ENCODE results near the gene STK25. TPM values are rescaled to one million over a fixed set of nuclear protein-coding genes. Genes with fewer than 3 reads are reported as not detected.

Gene STK25
- total RNA-seq, 1 experiment from 2014 or later: 171 TPM

DNA sequence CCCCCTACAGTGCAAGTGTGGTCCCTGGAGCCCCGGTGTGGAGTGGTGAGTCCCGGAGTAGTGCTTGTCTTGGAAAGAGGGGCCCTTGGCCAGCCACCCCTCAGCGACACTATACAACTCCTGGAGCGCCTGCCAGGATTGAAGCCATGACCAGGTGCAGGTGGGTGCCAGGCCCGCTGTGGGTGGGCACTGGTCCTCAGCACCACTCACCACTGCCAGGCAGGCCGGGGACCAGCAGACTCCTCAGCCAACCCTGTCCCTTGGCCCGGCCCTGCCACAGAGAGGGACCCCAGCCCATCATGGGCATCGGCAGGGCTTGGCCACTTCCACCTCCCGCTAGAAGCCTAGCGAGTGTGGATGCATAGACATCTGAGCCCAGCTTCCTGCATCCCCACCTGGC, 42.2 kb downstream of the STK25 start:
- Histone ChIP-seq H3K9me3 (ENCODE audit: low read depth, low read length, poor library complexity, severe bottlenecking) (no peaks in the 10 kb centered on the region), H3K27me3 (replicated peaks; ENCODE audit: insufficient read depth, low read depth, low read length, poor library complexity) (no peaks in the 10 kb centered on the region), H3K4me3 (ENCODE audit: low read depth, low read length, poor library complexity, severe bottlenecking) (no peak overlapping the region), H3K4me1 (ENCODE audit: insufficient read depth, low read length, poor library complexity, severe bottlenecking) (no peaks in the 10 kb centered on the region), H3K27ac (ENCODE audit: low read depth, low read length, poor library complexity, severe bottlenecking) (no peak overlapping the region), H3K36me3 (ENCODE audit: insufficient read depth, low read length, poor library complexity, severe bottlenecking) (no peaks in the 10 kb centered on the region)
- TF ChIP-seq EZH2 (IDR thresholded peaks at IDR 0.05; ENCODE audit: borderline replicate concordance, low read depth, low read length, poor library complexity, severe bottlenecking): no peak
- TF ChIP-seq, protein P1, sequence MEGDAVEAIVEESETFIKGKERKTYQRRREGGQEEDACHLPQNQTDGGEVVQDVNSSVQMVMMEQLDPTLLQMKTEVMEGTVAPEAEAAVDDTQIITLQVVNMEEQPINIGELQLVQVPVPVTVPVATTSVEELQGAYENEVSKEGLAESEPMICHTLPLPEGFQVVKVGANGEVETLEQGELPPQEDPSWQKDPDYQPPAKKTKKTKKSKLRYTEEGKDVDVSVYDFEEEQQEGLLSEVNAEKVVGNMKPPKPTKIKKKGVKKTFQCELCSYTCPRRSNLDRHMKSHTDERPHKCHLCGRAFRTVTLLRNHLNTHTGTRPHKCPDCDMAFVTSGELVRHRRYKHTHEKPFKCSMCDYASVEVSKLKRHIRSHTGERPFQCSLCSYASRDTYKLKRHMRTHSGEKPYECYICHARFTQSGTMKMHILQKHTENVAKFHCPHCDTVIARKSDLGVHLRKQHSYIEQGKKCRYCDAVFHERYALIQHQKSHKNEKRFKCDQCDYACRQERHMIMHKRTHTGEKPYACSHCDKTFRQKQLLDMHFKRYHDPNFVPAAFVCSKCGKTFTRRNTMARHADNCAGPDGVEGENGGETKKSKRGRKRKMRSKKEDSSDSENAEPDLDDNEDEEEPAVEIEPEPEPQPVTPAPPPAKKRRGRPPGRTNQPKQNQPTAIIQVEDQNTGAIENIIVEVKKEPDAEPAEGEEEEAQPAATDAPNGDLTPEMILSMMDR (conservative IDR thresholded peaks at IDR 0.05; ENCODE audit: low read depth, low read length): no peak
- no TSS peak for BruUV-seq (replicated peaks)
- CTCF ChIA-PET: no interaction called here
- DNase-seq (ENCODE audit: low spot score): no peak
- POLR2A ChIA-PET (ENCODE audit: low non-redundant PET): no interaction called here
- intact Hi-C loops (cut with micrococcal nuclease; ENCODE audit: unreplicated experiment): no loop called here

DNA sequence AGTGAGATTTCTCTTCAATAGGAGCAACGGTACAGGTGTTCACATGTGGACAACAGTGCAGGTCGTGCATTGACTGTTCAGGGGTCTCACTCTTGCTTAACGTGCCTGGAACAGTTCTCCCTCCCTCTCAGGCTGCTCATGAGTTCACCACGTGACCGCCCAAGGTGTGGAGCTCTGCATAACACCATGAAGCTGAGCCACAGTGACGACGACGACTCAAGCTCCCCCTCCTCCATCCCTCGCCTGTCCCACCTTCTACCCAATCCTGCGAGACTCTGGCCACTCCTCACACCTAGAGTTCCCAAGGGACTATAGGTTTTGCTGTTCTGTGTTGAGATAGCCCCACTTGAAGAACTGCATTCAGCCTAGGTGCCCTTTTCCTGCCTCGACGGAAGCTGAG, 42.8 kb downstream of the STK25 start:
- Histone ChIP-seq H3K4me3 (ENCODE audit: low read depth, low read length, poor library complexity, severe bottlenecking) (no peak overlapping the region), H3K27me3 (replicated peaks; ENCODE audit: insufficient read depth, low read depth, low read length, poor library complexity) (no peaks in the 10 kb centered on the region), H3K9me3 (ENCODE audit: low read depth, low read length, poor library complexity, severe bottlenecking) (no peaks in the 10 kb centered on the region), H3K4me1 (ENCODE audit: insufficient read depth, low read length, poor library complexity, severe bottlenecking) (no peaks in the 10 kb centered on the region), H3K27ac (ENCODE audit: low read depth, low read length, poor library complexity, severe bottlenecking) (no peak overlapping the region), H3K36me3 (ENCODE audit: insufficient read depth, low read length, poor library complexity, severe bottlenecking) (no peaks in the 10 kb centered on the region)
- DNase-seq (ENCODE audit: low spot score): no peak
- TF ChIP-seq, protein P1 (conservative IDR thresholded peaks at IDR 0.05; ENCODE audit: low read depth, low read length): no peak
- TF ChIP-seq EZH2 (IDR thresholded peaks at IDR 0.05; ENCODE audit: borderline replicate concordance, low read depth, low read length, poor library complexity, severe bottlenecking): no peak
- intact Hi-C loops (cut with micrococcal nuclease; ENCODE audit: unreplicated experiment): no loop called here
- CTCF ChIA-PET: no interaction called here
- BruUV-seq (replicated peaks): no TSS peak
- POLR2A ChIA-PET (ENCODE audit: low non-redundant PET): no interaction called here

DNA sequence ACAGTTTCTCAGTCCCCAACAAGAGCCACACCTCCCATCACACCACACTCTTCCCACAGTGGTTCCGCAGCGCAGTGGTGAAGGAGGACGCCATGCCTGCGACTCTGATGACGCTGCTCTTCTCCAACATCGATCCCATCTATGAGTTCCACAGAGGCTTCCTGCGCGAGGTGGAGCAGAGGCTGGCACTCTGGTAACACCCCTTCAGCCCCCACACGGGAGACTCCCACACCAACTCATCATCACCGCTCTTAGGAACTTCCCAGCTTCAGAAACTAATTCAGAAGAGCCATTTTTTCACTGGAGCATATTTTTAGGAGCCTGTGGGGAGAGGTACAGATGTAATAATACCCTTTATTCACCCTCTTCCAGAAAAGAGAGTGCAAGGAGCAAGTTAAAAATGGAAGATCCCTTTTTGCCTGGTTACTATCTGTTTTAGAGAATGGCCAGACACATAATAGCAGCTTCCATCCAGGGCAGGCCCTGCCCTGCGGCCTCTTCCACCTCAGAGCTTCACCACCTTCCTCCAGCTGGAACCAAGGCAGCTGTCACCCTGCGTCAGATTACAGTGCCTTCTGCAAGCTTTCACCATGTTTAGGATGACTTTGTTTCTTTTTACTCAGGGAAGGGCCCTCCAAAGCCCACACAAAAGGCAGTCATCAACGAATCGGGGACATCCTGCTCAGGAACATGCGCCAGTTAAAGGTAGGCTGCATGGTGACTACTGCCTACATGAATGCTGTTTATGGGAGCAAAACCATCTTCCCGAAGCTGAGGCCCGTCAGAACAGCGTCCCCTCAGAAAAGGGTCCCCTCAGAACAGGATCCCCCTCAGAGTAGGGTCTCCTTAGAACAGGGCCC, 44.9 kb downstream of the STK25 start:
- H3K4me3 ChIP-seq (ENCODE audit: low read depth, low read length, poor library complexity, severe bottlenecking): no peak overlapping the region
- DNase-seq (ENCODE audit: low spot score): no peak
- H3K9me3 ChIP-seq (ENCODE audit: low read depth, low read length, poor library complexity, severe bottlenecking): no peaks in the 10 kb centered on the region
- no peaks in the 10 kb centered on the region for H3K4me1 ChIP-seq (ENCODE audit: insufficient read depth, low read length, poor library complexity, severe bottlenecking)
- no peaks in the 10 kb centered on the region for H3K27me3 ChIP-seq (replicated peaks; ENCODE audit: insufficient read depth, low read depth, low read length, poor library complexity)
- H3K27ac ChIP-seq (ENCODE audit: low read depth, low read length, poor library complexity, severe bottlenecking): no peak overlapping the region
- H3K36me3 ChIP-seq (ENCODE audit: insufficient read depth, low read length, poor library complexity, severe bottlenecking): no peaks in the 10 kb centered on the region
- intact Hi-C loops (cut with micrococcal nuclease; ENCODE audit: unreplicated experiment): no loop called here
- POLR2A ChIA-PET (ENCODE audit: low non-redundant PET): interaction anchor here (0.8 kb wide), 1 partner anchor 24 kb away, joined by 6 read pairs; no protein-coding TSS in a partner anchor
- no TSS peak for BruUV-seq (replicated peaks)
- TF ChIP-seq, protein P1 (conservative IDR thresholded peaks at IDR 0.05; ENCODE audit: low read depth, low read length): no peak
- no peak for TF ChIP-seq EZH2 (IDR thresholded peaks at IDR 0.05; ENCODE audit: borderline replicate concordance, low read depth, low read length, poor library complexity, severe bottlenecking)
- CTCF ChIA-PET: no interaction called here

Measured in A673 (cell line).